Measurements from ENCODE around the gene ZBTB20.

DNA sequence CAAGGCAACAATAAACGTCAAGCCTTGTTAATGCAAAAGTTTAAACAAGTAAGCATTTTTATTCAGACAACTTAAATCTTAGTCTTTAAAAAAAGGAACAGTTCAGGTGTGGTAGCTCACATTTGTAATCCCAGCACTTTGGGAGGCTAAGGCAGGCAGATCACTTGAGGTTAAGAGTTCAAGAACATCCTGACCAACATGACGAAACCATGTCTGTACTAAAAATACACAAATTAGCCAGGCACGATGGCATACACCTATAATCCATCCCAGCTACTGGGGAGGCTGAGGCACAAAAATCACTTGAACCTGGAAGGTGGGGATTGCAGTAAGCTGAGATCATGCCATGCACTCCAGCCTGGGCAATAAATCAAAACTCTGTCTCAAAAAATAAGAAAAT lies 19.9 kb downstream of the ZBTB20 start:
- TF ChIP-seq, protein P1, sequence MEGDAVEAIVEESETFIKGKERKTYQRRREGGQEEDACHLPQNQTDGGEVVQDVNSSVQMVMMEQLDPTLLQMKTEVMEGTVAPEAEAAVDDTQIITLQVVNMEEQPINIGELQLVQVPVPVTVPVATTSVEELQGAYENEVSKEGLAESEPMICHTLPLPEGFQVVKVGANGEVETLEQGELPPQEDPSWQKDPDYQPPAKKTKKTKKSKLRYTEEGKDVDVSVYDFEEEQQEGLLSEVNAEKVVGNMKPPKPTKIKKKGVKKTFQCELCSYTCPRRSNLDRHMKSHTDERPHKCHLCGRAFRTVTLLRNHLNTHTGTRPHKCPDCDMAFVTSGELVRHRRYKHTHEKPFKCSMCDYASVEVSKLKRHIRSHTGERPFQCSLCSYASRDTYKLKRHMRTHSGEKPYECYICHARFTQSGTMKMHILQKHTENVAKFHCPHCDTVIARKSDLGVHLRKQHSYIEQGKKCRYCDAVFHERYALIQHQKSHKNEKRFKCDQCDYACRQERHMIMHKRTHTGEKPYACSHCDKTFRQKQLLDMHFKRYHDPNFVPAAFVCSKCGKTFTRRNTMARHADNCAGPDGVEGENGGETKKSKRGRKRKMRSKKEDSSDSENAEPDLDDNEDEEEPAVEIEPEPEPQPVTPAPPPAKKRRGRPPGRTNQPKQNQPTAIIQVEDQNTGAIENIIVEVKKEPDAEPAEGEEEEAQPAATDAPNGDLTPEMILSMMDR (IDR thresholded peaks at IDR 0.05; ENCODE audit: low read depth, low read length) = no peak
- no peak for TF ChIP-seq EZH2phosphoT487 (IDR thresholded peaks at IDR 0.05; ENCODE audit: low read depth)

Data from OCI-LY3 (cell line).